DMS53 treated with DMSO at 0.1 percent for 48 hours (cell line): ENCODE results near the gene TMEM41B.
"Not testable (repeated sequence)": the region's sequence is repeated elsewhere in the genome, so short reads cannot be mapped to it uniquely, and the experiment has no call there.

Experiments
- DNase-seq: peaks from one replicate; lab custom pipeline; 2025; ENCODE audit not compliant: unreplicated experiment; lab: John Stamatoyannopoulos, UW

TMEM41B gene, protein sequence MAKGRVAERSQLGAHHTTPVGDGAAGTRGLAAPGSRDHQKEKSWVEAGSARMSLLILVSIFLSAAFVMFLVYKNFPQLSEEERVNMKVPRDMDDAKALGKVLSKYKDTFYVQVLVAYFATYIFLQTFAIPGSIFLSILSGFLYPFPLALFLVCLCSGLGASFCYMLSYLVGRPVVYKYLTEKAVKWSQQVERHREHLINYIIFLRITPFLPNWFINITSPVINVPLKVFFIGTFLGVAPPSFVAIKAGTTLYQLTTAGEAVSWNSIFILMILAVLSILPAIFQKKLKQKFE

DNA sequence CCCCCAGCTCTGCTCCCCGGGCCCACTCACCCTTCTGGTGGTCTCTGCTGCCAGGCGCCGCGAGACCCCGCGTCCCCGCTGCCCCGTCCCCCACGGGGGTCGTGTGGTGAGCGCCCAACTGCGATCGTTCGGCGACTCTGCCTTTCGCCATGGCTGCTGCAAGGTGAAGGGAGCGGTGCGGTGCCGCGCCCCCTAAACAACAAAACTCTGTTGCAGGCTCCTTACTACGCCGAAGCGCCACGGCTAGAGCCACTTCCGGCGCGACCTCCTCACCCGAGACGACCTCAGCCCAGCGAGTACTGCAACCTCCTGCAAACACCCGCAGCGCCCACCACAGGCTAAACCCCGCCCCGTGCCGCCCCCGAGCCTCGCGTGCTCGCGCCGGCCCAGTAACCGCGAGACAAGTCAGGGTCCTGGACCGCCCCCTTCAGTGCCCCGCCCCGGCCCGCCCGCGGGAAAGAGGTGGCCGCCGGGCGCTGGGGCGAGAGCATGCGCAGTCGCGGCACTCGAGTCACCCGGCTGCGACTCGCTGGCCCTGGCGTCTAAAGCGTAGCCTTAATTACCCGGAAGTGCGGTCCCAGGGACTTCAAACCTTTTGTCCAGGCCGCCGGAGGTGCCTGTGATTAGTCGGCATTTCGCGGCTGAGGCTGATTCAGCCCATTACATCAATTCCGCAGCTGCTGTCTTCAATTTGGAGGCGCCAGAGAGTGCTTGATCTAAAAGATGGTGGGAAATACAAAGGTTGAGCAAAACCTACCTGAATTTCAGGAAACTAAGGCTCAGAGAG, at the start of gene TMEM41B:
Gene TMEM41B, minus strand, starts transcription at position 303 of the 787 bp plus-strand sequence. Its CDS starts 152 bp downstream, at position 151.
- peak; percentile 95 for DNase-seq

DNA sequence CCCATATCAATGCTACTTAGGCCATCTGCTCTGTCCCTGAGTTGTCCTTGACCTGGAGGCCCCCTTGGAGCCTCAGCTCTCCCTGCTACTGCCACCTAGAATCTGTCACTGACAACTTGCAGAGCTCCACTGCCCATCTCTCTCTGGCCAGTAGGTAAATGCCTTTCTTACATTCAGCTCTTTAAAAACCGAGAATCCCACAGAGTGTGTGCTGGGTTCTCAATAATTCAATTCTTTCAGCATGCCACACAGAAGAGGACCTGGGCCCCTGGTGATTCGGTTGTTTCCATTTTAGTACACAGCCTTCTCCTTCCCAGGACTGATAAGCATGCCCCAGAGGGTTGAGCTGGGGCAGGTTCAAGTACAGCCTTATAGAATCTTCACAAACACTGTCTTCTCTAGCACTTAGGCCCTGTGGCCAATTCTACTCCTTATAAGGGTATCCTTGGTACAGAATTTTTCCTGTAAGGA, 48.0 kb upstream of the TMEM41B start:
- no peak for DNase-seq

DNA sequence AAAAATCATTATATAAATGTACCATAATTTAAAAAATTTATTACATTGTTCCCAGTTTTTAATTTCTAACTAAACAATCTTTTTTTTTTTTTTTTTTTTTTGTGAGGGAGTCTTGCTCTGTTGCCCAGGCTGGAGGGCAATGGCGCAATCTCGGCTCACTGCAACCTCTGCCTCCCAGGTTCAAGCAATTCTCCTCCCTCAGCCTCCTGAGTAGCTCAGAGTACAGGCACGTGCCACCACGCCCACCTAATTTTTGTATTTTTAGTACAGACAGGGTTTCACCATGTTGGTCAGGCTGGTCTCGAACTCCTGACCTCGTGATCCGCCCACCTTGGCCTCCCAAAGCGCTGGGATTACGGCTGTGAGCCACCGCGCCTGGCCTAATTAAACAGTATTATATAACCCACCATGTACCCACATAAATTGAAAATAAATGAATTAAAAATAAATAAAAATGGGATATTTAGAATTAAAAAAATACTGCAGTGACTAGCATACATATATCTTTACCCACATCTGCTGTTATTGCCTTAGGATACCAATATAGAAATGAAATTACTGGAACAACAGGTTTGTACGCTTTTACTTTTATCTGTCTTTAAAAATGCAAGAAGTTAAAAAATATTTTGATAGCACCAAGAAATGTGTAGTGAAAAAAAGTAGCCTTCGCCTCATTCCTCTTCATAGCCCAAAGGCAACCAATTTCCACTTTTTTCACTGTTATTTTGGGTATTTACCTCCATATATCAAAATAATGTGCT, 46.6 kb upstream of the TMEM41B start:
- not testable (repeated sequence) for DNase-seq

DNA sequence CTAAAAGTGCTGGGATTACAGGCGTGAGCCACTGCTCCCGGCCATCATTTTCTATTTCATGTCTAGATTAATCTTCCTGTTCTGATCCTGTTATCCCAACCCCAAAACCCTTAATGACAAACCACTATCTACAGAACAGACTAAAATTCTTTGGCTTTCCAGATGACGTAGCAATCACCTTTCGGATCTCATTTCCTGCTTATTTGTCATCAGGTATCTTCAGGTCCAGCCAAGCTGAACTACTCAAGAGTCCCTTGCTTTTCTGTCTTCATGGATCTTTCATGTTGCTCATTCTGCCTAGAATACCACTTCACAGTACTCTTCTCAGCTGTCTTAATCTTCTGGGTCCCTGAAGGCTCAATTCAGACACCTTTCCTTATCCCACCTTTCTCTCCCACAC, 42.6 kb upstream of the TMEM41B start:
- no peak for DNase-seq

DNA sequence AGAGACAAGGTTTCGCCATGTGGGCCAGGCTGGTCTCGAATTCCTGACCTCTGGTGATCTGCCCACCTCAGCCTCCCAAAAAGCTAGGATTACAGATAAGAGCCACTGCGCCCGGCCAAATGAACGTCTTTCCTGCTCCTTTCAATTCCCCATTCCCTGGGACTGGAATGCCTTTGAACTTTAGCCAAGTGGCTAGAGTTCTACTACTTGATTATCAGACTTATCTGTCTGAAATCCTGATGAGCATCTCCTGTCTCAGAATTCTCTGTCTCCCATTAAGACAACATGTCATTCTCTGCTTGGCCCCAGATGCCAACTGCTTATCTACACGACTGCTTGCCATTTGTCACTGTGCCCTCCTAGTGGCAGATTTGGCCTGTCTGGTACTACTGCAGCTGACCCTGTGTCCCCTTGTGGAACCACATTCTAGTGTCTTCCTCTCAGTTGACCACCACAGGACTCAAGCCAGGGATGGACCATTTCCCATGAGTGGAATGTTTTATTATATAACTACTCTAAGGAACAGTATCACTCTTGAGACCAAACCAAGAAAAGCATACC, 37.0 kb upstream of the TMEM41B start:
- DNase-seq = no peak

DNA sequence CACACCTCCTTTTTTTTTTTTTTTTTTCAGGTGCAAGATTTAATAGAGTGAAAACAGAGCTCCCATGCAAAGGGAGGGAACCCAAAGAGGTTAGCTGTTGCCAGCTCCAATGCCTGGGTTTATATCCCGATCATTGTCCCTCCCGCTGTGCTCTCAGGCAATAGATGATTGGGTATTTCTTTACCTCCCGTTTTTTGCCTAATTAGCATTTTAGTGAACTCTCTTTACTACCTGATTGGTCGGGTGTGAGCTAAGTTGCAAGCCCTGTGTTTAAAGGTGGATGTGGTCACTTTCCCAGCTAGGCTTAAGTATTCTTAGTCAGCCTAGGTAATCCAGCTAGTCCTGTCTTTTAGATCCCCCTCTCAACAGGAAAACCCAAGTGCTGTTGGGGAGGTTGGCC, 33.4 kb upstream of the TMEM41B start:
- DNase-seq = not testable (repeated sequence)

DNA sequence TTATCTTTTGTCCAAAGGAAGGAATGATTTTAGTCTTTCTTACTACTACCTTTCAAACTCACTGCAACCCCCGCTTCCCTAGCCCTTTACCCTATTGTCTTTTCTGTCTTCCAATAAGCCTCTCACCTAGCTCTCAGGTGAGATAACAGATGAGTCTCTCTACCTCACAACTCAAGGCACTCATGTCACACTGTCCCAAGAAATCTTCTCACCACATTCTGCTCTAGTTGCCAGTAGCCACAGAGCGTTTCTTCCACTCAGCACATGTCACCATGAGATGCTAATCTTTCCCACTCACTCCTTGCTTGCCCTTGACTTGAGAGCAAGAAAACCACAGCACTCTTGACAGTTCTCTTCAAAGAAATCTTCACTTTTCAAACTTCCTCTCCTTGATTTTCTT, 32.7 kb upstream of the TMEM41B start:
- DNase-seq = no peak

DNA sequence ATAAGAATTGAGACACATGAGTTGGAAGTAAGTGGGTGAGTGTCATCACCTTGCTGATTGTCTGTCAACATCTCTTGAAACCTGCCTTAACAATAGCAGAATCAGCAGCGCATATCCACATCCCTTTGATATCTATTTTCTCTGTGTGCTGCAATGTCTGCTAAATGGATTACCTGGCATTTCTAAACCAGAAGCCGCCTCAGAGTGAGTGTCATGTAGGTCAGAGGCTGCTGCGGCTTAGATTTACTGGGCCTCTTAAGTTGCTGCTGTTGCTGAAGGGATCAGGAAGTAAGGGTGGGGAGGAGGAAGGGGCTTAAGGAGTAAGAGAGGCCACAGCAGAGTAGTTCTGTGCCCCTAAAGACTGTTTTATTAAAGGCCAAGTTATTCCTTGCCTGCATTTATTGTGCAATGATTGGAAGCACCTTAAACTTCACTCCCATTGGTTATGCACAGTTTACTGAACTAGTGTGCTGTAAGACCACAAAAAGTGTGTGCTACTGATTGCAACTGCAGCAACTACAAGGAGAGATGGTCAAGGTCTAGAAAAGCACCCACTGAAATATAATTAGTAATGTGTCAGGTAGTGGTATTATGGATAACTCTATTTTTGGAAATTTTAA, 29.8 kb upstream of the TMEM41B start:
- DNase-seq = peak; percentile 28

DNA sequence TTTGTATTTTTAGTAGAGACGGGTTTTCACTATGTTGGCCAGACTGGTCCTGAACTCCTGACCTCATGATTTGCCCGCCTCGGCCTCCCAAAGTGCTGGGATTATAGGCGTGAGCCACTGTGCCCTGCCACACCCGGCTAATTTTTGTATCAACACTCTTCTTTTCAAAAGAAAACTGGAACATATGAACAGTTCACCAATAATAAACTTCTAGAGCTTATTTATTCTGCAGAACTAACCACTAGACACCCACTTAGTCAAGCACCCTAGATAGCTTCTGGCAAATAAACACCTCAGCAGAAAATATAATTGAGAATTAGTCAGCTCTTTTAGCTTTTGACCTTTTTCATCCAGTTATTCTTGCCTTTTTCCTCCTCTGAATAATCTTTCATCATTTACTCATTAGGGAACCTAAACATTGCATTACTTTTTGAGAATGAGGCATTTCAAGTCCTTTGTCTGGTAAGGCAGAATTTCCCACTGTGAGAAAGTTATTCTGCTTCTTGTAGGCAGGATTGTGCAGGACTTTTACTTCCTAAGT, 27.3 kb upstream of the TMEM41B start:
- DNase-seq = no peak

DNA sequence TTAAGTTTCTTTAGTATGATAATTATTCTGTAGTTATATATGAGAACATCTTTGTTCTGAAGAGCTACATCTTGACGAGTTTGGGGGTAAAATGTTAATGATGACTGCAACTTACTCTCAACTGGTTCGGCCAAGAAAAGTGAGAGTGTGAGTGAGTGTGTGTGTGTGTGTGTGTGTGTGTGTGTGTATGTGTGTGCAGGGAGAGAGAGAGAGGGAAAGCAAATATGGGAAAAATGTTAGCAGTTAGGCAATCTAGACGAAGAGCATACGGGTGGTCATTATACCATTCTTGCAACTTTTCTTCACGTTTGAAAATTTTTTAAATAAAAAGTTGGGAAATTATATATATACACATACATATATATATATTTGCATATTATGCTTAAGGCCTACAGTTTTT, 18.3 kb upstream of the TMEM41B start:
- DNase-seq = no peak

DNA sequence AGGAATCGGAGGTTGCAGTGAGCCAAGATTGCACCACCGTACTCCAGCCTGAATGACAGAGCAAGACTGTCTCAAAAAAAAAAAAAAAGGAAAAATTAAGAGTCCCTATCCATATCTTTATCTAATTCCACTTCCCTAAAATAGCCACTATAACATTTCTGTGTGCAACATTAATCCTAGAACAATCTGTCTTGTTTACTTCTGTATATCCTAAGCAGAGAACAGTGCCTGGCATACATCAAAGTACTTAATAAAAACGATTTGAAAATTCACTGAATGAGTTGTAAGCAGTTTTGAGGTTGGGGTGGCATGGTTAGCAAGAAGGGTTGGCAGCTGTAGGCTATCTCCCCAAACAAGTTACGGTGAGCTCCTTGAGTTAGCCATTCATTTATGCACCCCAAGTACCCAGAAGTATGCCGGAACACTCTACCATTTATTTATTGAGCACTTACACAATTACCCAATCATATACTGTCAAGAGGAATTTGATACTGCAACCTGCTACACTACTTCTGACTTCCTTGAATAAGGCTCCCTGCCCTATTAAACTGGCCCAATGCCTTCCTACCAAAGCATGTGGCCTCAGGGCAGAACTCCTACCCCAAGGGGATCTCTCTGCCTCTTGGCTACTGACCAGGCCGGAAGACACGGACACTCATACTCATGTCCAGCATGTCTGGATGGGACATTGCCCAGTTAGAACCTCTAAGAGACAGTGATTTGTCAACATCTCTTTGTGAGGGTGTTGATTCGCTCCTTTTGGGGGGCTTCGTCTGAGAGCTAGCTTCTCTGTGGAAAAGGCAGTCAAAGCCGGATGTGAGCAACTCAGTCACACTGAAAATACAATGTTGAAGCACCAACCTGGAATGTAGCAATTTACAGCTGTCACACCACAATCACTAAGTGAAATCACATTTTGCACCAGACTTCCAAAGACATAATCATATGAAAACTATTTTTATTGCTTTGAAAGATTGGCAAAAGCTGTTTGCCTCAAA, 16.3 kb upstream of the TMEM41B start:
- DNase-seq = no peak

DNA sequence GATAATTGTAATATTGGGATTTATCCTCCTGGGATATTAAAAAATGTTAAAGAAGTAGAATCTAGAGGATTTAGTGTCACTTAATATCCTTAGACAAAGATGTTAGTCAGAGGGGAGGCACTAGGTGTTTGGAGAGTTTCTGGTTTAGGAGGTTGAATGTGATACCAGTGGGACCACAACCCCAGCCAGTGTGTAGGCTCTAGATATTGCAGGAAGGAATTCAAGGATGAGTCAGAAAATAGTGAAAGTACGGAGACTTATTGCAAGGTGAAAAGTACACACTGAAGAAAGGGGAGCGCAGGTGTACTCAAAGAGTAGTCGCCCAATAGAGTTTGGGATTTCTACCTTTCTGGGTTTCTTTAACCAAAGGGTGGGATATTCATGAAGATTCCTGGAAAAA, 5.7 kb upstream of the TMEM41B start:
- no peak for DNase-seq

DNA sequence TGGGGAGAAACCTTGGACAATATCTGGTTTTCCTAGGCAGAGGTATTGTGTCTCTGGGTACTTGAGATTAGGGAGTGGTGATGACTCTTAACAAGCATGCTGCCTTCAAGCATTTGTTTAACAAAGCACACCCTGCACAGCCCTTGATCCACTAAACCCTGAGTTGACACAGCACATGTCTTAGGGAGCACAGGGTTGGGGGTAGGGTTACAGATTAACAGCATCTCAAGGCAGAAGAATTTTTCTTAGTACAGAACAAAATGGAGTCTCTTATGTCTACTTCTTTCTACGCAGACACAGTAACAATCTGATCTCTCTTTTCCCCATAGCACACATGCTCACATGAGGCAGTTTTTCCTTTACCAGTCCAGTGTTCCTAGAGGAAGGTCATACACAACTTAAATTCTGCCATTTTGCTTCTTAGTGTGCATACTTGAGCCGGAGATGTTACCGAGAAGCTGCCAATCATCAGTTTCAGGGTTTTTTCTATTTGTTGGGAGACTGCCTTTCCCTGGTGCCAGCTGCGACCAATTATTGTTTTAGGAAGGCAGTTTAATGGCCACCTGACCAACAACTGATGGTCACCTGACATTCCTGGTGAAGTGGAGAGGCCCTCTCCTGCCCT, 5.1 kb upstream of the TMEM41B start:
- DNase-seq = not testable (repeated sequence)

DNA sequence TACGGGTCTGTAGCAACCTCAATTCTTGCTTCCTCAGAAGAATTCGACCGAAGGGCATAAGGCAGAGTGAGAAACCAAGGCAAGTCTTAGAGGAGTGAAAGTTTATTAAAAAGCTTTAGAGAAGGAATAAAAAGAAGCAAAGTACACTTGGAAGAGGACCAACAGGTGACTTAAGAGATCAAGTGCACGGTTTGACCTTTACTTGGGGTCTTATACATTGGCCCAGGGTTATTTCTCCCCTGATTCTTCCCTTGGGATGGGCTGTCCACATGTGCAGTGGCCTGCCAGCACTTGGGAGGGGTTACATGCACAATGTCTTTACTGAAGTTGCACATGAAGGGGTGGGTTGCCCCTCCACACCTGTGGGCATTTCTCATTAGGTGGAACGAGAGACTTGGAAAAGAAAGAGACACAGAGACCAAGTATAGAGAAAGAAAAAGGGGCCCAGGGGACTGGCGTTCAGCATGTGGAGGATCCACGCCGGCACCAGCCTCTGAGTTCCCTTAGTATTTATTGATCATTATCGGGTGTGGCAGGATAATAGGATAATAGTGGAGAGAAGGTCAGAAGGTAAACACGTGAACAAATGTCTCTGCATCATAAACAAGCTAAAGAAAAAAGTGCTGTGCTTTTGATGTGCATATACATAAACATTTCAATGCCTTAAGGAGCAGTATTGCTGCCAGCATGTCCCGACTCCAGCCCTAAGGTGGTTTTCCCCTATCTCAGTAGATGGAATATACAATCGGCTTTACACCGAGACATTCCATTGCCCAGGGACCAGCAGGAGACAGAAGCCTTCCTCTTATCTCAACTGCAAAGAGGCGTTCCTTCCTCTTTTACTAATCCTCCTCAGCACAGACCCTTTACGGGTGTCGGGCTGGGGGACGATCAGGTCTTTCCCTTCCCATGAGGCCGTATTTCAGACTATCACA, 4.3 kb upstream of the TMEM41B start:
- DNase-seq = not testable (repeated sequence)

DNA sequence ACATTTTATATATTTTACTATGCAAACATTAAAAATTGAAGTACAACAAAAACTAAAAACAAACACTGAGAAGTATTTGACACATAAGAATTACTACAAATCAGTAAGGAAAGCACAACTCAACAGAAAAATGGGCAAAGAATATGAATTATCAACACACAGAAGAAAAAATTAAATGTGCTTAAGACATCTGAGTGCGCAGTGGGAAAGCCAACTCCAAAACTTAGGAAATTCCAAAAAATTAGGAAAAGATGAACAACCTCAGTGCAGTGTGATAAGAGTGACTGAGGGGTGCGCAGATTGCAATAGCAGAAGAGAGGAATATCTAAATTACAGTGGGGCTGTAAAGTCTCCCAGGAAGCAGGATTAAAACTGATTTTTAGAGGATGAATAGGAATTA, 1.9 kb upstream of the TMEM41B start:
- no peak for DNase-seq

DNA sequence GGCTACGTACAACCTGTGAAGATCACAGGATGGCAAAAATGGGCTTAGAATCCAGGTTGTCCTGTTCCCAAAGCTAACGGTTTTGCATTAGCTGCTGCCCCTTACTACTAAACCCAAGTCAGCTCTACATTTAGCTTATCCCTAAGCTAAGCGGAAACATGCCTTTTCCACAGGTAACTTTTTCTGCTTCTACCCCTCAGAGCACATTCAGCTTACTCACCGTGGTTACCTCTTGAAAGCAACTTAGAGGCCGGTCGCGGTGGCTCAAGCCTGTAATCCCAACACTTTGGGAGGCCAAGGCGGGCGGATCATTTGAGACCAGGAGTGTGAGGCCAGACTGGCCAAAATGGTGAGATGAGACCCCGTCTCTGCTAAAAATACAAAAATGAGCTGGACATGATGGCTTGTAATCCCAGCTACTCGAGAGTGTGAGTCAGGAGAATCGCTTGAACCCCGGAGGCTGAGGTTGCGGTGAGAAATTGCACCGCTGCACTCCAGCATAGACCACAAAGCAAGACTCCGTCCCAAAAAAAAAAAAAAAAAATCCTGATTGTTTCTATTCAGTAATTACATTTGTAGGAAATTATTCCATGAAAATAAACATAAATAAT, 790 bp upstream of the TMEM41B start:
- no peak for DNase-seq

DNA sequence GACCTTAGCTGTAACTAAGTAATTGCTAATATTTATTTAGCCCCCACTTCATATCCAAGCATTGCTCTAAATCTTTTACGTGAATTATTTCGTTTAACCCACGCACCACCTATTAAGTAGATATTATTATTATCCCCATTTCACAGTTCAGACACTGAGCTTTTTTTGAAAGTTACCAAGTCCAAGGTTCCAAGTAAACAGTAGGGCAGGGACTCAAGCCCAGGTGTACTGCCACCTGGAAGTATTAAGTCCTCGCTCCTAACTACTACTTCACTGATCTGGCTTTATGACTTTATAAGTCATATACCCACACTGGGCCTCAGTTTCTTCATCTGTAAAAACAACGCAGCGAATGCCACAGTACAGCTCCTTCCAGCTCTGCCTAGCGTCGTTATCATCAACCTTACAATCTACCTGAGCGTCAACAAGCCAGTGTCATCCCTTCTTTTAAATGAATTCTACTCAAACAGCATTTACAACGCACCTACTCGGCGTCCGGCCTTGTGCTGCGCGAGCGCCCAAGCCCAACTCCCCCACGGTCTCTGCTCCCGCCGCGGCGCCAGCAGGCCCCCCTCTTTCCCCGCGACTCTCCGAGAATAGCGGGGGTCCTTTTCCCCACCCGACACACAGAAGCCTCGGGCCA, 624 bp downstream of the TMEM41B start:
- no peak for DNase-seq
